Parathyroid adenoma (tissue), 2 donors: Measurements from ENCODE around the gene GRAMD1B.

Experiments
- H2AFZ ChIP-seq: fragments of 300-600 bp; sonication (generic); one replicate; pipeline ENCODE4 v1.7.0; 2017; ENCODE audit warnings: antibody characterized with exemption, mild to moderate bottlenecking
- H3K27ac ChIP-seq: fragments of 300-600 bp; sonication (generic); one replicate; pipeline ENCODE4 v1.7.0; 2017
- H3K27me3 ChIP-seq: fragments of 300-600 bp; sonication (generic); one replicate; pipeline ENCODE4 v1.7.0; 2017; ENCODE audit warnings: low read length; ENCODE audit not compliant: control insufficient read depth, insufficient read depth
- H3K36me3 ChIP-seq: fragments of 300-600 bp; sonication (generic); one replicate; pipeline ENCODE4 v1.7.0; 2017; ENCODE audit warnings: low read length; ENCODE audit not compliant: control insufficient read depth, insufficient read depth
- H3K4me1 ChIP-seq: fragments of 300-600 bp; sonication (generic); one replicate; pipeline ENCODE4 v1.7.0; 2017; ENCODE audit warnings: control low read depth
- H3K4me2 ChIP-seq: fragments of 300-600 bp; sonication (generic); one replicate; pipeline ENCODE4 v1.7.0; 2017; ENCODE audit warnings: low read length
- H3K4me3 ChIP-seq: fragments of 300-600 bp; sonication (generic); one replicate; pipeline ENCODE4 v1.7.0; 2017; ENCODE audit warnings: low read depth, low read length
- H3K79me2 ChIP-seq: fragments of 300-600 bp; sonication (generic); one replicate; pipeline ENCODE4 v1.7.0; 2017; ENCODE audit warnings: control low read depth
- H3K9ac ChIP-seq: fragments of 300-600 bp; sonication (generic); one replicate; pipeline ENCODE4 v1.7.0; 2017; ENCODE audit warnings: mild to moderate bottlenecking
- H3K9me3 ChIP-seq: fragments of 300-600 bp; sonication (generic); one replicate; pipeline ENCODE4 v1.7.0; 2017; ENCODE audit warnings: low read length; ENCODE audit not compliant: control insufficient read depth
- CTCF ChIP-seq: fragments of 300-600 bp; sonication (generic); IDR thresholded peaks from one replicate; pipeline ENCODE4 v1.7.0; 2017; ENCODE audit warnings: antibody characterized with exemption, mild to moderate bottlenecking
- donor health status: primary hyperparathyroidism.

The GRAMD1B gene

GRCh38 chr11:123526027-123526805 lies 96.1 kb downstream of the GRAMD1B start:
- Histone ChIP-seq H3K4me2 (no peak overlapping the region), H3K4me3 (no peak overlapping the region), H3K36me3 (no peaks in the 10 kb centered on the region), H2AFZ (peak overlapping the region; percentile 63), H3K9ac (no peak overlapping the region), H3K27me3 (no peaks in the 10 kb centered on the region), H3K79me2 (no peaks in the 10 kb centered on the region), H3K4me1 (peaks cover 5% of the 10 kb centered on the region), H3K27ac (peak overlapping the region; percentile 8), H3K9me3 (no peaks in the 10 kb centered on the region)
- no peak for TF ChIP-seq CTCF

GRCh38 chr11:123526918-123527317 lies 96.8 kb downstream of the GRAMD1B start:
- H3K4me1 ChIP-seq, result peaks cover 5% of the 10 kb centered on the region
- no peaks in the 10 kb centered on the region for H3K79me2 ChIP-seq
- H3K9ac ChIP-seq, result no peak overlapping the region
- no peak overlapping the region for H3K4me3 ChIP-seq
- no peak overlapping the region for H3K4me2 ChIP-seq
- H3K27ac ChIP-seq, result no peak overlapping the region
- H3K27me3 ChIP-seq, result no peaks in the 10 kb centered on the region
- no peak overlapping the region for H2AFZ ChIP-seq
- TF ChIP-seq CTCF, result no peak
- H3K36me3 ChIP-seq, result no peaks in the 10 kb centered on the region
- no peaks in the 10 kb centered on the region for H3K9me3 ChIP-seq

- Histone ChIP-seq H3K79me2 (no peaks in the 10 kb centered on the region), H3K9ac (no peak overlapping the region), H3K4me1 (peaks cover 8% of the 10 kb centered on the region), H3K36me3 (no peaks in the 10 kb centered on the region), H3K9me3 (no peaks in the 10 kb centered on the region), H3K4me3 (no peak overlapping the region), H3K4me2 (no peak overlapping the region), H2AFZ (no peak overlapping the region), H3K27ac (no peak overlapping the region), H3K27me3 (no peaks in the 10 kb centered on the region)
- TF ChIP-seq CTCF, result no peak
Measured at GRCh38 chr11:123527526-123527925, 97.5 kb downstream of the GRAMD1B start.

GRCh38 chr11:123527947-123528346 lies 97.9 kb downstream of the GRAMD1B start:
- Histone ChIP-seq H2AFZ (no peak overlapping the region), H3K9ac (no peak overlapping the region), H3K4me3 (no peak overlapping the region), H3K4me2 (no peak overlapping the region), H3K27ac (no peak overlapping the region), H3K79me2 (no peaks in the 10 kb centered on the region), H3K27me3 (no peaks in the 10 kb centered on the region), H3K9me3 (no peaks in the 10 kb centered on the region), H3K36me3 (no peaks in the 10 kb centered on the region), H3K4me1 (peaks cover 8% of the 10 kb centered on the region)
- no peak for TF ChIP-seq CTCF

- peak overlapping the region; percentile 55 for H3K27ac ChIP-seq
- H3K36me3 ChIP-seq, result no peaks in the 10 kb centered on the region
Measured at GRCh38 chr11:123531325-123531724, 101.3 kb downstream of the GRAMD1B start.

More at GRCh38 chr11:123531325-123531724, 101.3 kb downstream of the GRAMD1B start:
- H3K4me3 ChIP-seq, result no peak overlapping the region
- no peak for TF ChIP-seq CTCF
- H2AFZ ChIP-seq, result peak overlapping the region; percentile 3
- H3K9me3 ChIP-seq, result no peaks in the 10 kb centered on the region
- peak overlapping the region; percentile 25 for H3K4me2 ChIP-seq
- H3K9ac ChIP-seq, result no peak overlapping the region
- no peaks in the 10 kb centered on the region for H3K27me3 ChIP-seq
- no peaks in the 10 kb centered on the region for H3K79me2 ChIP-seq
- H3K4me1 ChIP-seq, result peaks cover 8% of the 10 kb centered on the region
